A549 treated with ZK216348 at 1 μM for 4 hours (cell line): ENCODE results near the gene ANOS1. TPM values are rescaled to one million over a fixed set of nuclear protein-coding genes. Genes with fewer than 3 reads are reported as not detected.

Source experiments
- total RNA-seq: library from RNA; stranded (reverse); fragments of 200-300 nt; extraction: Qiagen RNA extraction; gene quantifications from 5 replicates; pipeline ENCODE4 v1.2.3, GENCODE V29; 2022; ENCODE audit warnings: low read depth

The ANOS1 gene
- 0.04 to 0.32 TPM (median 0.10 TPM) in 4 of 5 replicates, not detected in the other for total RNA-seq

GRCh38 chrX:8731559-8732395, at the start of gene ANOS1:
ANOS1 (minus strand) TSS chrX:8732137; CDS start chrX:8732036, 101 bp downstream.

Other genes with a start within 250 kb of the ANOS1 start
- gene FAM9A, start 69.2 kb upstream of the ANOS1 start, total RNA-seq, result not detected in 5 replicates